ENCODE measurements around the gene OTUD5. TPM values are rescaled to one million over a fixed set of nuclear protein-coding genes. Genes with fewer than 3 reads are reported as not detected.
A peak's percentile ranks its signal among the peaks of the same experiment; 100 is the strongest.

The OTUD5 gene
- total RNA-seq, 1 experiment from 2014 or later = 62.5 TPM

DNA sequence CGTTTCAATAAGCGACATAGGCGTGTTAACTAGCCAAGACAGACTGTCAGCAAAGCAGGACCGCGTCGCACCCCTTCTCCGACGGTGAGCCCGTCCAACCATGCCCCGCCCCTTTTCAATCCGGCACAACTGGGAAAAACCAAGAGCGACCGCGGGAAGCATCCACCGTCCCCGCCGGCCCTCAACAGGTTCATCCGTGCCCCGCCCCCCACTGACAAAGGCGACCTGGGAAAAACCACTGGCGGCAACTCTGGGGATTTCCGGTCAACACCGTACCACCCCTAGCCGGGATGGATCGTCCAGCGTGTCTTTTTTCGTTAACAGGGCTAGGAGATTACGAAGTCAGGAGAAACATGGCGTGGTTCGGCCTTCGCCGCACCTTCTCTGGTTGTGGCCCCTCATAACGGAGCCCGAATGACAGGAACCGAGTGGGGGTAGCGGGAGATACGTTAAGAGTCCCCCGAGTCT lies 60.2 kb downstream of the OTUD5 start:
- no peak overlapping the region for H2AFZ ChIP-seq (ENCODE audit: low read length)

More for the DNA sequence above, 60.2 kb downstream of the OTUD5 start:
- DNase-seq = peak; percentile 85
- H2BK120ac ChIP-seq (ENCODE audit: low read depth, low read length, poor library complexity, severe bottlenecking) = no peak overlapping the region
- H3K14ac ChIP-seq (ENCODE audit: insufficient read depth, low read length) = peak overlapping the region; percentile 82
- no peaks in the 10 kb centered on the region for H3K4me1 ChIP-seq (ENCODE audit: insufficient read depth, low read length)
- WGBS (ENCODE audit: extremely low coverage, insufficient read length, low lambda C conversion rate) = no CpG with 5 or more reads among the region's 38 CpGs
- no peaks in the 10 kb centered on the region; the same call in 1 of the 2 replicates for H3K79me2 ChIP-seq (ENCODE audit: insufficient read depth, low read length)
- H2BK5ac ChIP-seq (ENCODE audit: insufficient read length, low read length) = peak overlapping the region; percentile 24
- H3K9me3 Mint-ChIP-seq = peaks cover 78 to 81% of the 10 kb centered on the region in 2 experiments
- H4K91ac ChIP-seq (ENCODE audit: insufficient read length, low read depth, low read length) = no peak overlapping the region
- H3K23me2 ChIP-seq (ENCODE audit: insufficient read length, low read depth, low read length, poor library complexity, severe bottlenecking) = peaks cover 10% of the 10 kb centered on the region
- H2AK5ac ChIP-seq (ENCODE audit: insufficient read length, low read length) = no peak overlapping the region
- peak overlapping the region; percentile 85 for H3K9ac ChIP-seq (ENCODE audit: extremely low read depth, insufficient read length, low read length)
- peak overlapping the region; percentile 13 for H4K5ac ChIP-seq (ENCODE audit: insufficient read length, low read depth, low read length)
- peaks cover 0 to 8% of the 10 kb centered on the region in 2 experiments; a peak in 2 of 4 replicates for H3K4me1 Mint-ChIP-seq
- H3K56ac ChIP-seq (ENCODE audit: insufficient read length, low read depth, low read length) = peak overlapping the region; percentile 14
- peak overlapping the region; percentile 76 to 94 for H3K4me3 Mint-ChIP-seq
- TF ChIP-seq CTCF (conservative IDR thresholded peaks at IDR 0.05) = no peak
- peak overlapping the region; percentile 87 for H3K18ac ChIP-seq (ENCODE audit: insufficient read length, low read depth, low read length)
- peaks cover 3% of the 10 kb centered on the region for H3K79me1 ChIP-seq (ENCODE audit: insufficient read depth, low read depth, low read length, poor library complexity, severe bottlenecking)
- H3K27me3 ChIP-seq (ENCODE audit: insufficient read depth, low read length) = no peaks in the 10 kb centered on the region
- H3K4me2 ChIP-seq (ENCODE audit: insufficient read depth, insufficient read length, low read length) = peak overlapping the region; percentile 79
- peaks cover 31 to 50% (median 41%) of the 10 kb centered on the region in 3 experiments for H3K36me3 Mint-ChIP-seq (ENCODE audit: insufficient read depth in 1 of 3, low read depth in 3 of 3)
- H2BK15ac ChIP-seq (ENCODE audit: low read depth, low read length) = no peak overlapping the region
- H4K20me1 ChIP-seq (ENCODE audit: control insufficient read depth, insufficient read depth, insufficient read length) = peaks cover 3% of the 10 kb centered on the region
- H3T11ph ChIP-seq (ENCODE audit: low read length) = no peak overlapping the region
- H3K27ac ChIP-seq (ENCODE audit: insufficient read length, low read depth, low read length) = peak overlapping the region; percentile 91
- no peak overlapping the region for H3K4ac ChIP-seq (ENCODE audit: low read depth, low read length)
- H3K27ac Mint-ChIP-seq = peak overlapping the region; percentile 94 to 96 (median 95)
- H4K8ac ChIP-seq (replicated peaks; ENCODE audit: insufficient read length, low read depth, low read length) = no peak overlapping the region
- H3K23ac ChIP-seq (ENCODE audit: insufficient read length, low read depth, low read length) = no peak overlapping the region
- H3K9me3 ChIP-seq (ENCODE audit: control insufficient read depth, low read depth, low read length) = no peaks in the 10 kb centered on the region
- peaks cover 1% of the 10 kb centered on the region; the same call in 1 of the 2 replicates for H3K27me3 Mint-ChIP-seq (ENCODE audit: low read depth)
- no peak overlapping the region for H2BK12ac ChIP-seq (ENCODE audit: insufficient read length, low read depth, low read length)
- no peak overlapping the region for H2BK20ac ChIP-seq (ENCODE audit: low read depth, low read length, poor library complexity, severe bottlenecking)
